ENCODE measurements around the gene MAP7.
"Not testable (repeated sequence)": the region's sequence is repeated elsewhere in the genome, so short reads cannot be mapped to it uniquely, and the experiment has no call there.

DNA sequence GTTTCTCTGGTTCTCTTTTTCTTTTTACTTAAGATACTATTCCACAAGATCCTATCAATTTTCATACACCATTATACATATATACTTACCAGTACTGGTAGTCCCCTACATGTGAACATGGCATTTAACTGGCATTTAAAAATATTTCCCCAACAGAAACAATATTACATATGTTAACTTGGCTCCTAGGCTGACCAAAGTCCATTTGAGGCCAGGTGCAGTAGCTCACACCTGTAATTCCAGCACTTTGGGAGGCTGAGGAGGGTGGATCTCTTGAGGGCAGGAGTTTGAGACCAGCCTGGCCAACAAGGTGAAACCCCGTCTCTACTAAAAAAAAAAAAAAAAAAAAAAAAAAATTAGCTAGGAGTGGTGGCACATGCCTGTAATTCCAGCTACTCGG is 53.8 kb downstream of the MAP7 start:
- TF ChIP-seq RAD21 (conservative IDR thresholded peaks at IDR 0.05 in 1 of 2, IDR thresholded peaks at IDR 0.05 in 1 of 2); EP300 (IDR thresholded peaks at IDR 0.05); POLR2AphosphoS2 (conservative IDR thresholded peaks at IDR 0.05; ENCODE audit: low read length); MAZ (IDR thresholded peaks at IDR 0.05; ENCODE audit: borderline replicate concordance, low read depth, low read length); NR3C1 (IDR thresholded peaks at IDR 0.05); ZFP36 (IDR thresholded peaks at IDR 0.05; ENCODE audit: borderline replicate concordance, partially characterized antibody); POLR2A (IDR thresholded peaks at IDR 0.05; ENCODE audit: low read length); CHD4 (IDR thresholded peaks at IDR 0.05; ENCODE audit: borderline replicate concordance); CHD2 (IDR thresholded peaks at IDR 0.05; ENCODE audit: low read length, partially characterized antibody); JUN (IDR thresholded peaks at IDR 0.05); RFX5 (IDR thresholded peaks at IDR 0.05); ESRRA (IDR thresholded peaks at IDR 0.05; ENCODE audit: borderline replicate concordance, low read length): not testable (repeated sequence)
- TF ChIP-seq, protein P1, sequence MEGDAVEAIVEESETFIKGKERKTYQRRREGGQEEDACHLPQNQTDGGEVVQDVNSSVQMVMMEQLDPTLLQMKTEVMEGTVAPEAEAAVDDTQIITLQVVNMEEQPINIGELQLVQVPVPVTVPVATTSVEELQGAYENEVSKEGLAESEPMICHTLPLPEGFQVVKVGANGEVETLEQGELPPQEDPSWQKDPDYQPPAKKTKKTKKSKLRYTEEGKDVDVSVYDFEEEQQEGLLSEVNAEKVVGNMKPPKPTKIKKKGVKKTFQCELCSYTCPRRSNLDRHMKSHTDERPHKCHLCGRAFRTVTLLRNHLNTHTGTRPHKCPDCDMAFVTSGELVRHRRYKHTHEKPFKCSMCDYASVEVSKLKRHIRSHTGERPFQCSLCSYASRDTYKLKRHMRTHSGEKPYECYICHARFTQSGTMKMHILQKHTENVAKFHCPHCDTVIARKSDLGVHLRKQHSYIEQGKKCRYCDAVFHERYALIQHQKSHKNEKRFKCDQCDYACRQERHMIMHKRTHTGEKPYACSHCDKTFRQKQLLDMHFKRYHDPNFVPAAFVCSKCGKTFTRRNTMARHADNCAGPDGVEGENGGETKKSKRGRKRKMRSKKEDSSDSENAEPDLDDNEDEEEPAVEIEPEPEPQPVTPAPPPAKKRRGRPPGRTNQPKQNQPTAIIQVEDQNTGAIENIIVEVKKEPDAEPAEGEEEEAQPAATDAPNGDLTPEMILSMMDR (IDR thresholded peaks at IDR 0.05) = not testable (repeated sequence)
- TF ChIP-seq, protein P2, sequence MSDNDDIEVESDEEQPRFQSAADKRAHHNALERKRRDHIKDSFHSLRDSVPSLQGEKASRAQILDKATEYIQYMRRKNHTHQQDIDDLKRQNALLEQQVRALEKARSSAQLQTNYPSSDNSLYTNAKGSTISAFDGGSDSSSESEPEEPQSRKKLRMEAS (IDR thresholded peaks at IDR 0.05) = not testable (repeated sequence)
